HG02642 (cell line): ENCODE results near the gene SPAAR.
"Not testable (repeated sequence)": the region's sequence is repeated elsewhere in the genome, so short reads cannot be mapped to it uniquely, and the experiment has no call there.

Source experiments
- ATAC-seq: cut with Tn5 transposase; IDR thresholded peaks from one replicate; pipeline ENCODE4 v1.9.1; 2021; ENCODE audit warnings: mild to moderate bottlenecking; ENCODE audit not compliant: unreplicated experiment, poor library complexity

SPAAR gene

GRCh38 chr9:35919212-35920008 is 10.1 kb downstream of the SPAAR start:
- ATAC-seq, result no peak

- no peak for ATAC-seq
These were observed 10.8 kb downstream of the SPAAR start for GRCh38 chr9:35920051-35920620.

- no peak for ATAC-seq
These were observed 14.3 kb downstream of the SPAAR start for GRCh38 chr9:35923598-35923926.

GRCh38 chr9:35923927-35924763 is 14.9 kb downstream of the SPAAR start:
- no peak for ATAC-seq

GRCh38 chr9:35928591-35929452 is 19.5 kb downstream of the SPAAR start:
- ATAC-seq, result no peak

- ATAC-seq, result no peak
These were observed 20.1 kb downstream of the SPAAR start for GRCh38 chr9:35929453-35929718.

GRCh38 chr9:35930521-35930920 is 21.2 kb downstream of the SPAAR start:
- no peak for ATAC-seq

GRCh38 chr9:35930989-35931388 is 21.7 kb downstream of the SPAAR start:
- no peak for ATAC-seq

- ATAC-seq, result no peak
These were observed 23.4 kb downstream of the SPAAR start for GRCh38 chr9:35932735-35933134.

GRCh38 chr9:35933550-35934067 is 24.3 kb downstream of the SPAAR start:
- ATAC-seq, result no peak

- not testable (repeated sequence) for ATAC-seq
These were observed 24.8 kb downstream of the SPAAR start for GRCh38 chr9:35934069-35934468.

- no peak for ATAC-seq
These were observed 26.0 kb downstream of the SPAAR start for GRCh38 chr9:35935261-35935660.

- no peak for ATAC-seq
These were observed 26.6 kb downstream of the SPAAR start for GRCh38 chr9:35935755-35936509.

GRCh38 chr9:35937227-35937626 is 27.9 kb downstream of the SPAAR start:
- no peak for ATAC-seq

- no peak for ATAC-seq
These were observed 29.4 kb downstream of the SPAAR start for GRCh38 chr9:35938474-35939356.

GRCh38 chr9:35939679-35940250 is 30.5 kb downstream of the SPAAR start:
- no peak for ATAC-seq

- ATAC-seq, result no peak
These were observed 31.4 kb downstream of the SPAAR start for GRCh38 chr9:35940458-35941407.
